Fibroblast of lung (primary cell): Measurements from ENCODE around the gene FAM120AOS. TPM values are rescaled to one million over a fixed set of nuclear protein-coding genes. Genes with fewer than 3 reads are reported as not detected.
A peak's percentile ranks its signal among the peaks of the same experiment; 100 is the strongest.

Experiments
- DNase-seq, 2 donors: peaks; one replicate each; pipeline versions ENCODE4 v3.0.0 to v3.0.0-alpha.2; 2010; ENCODE audit warnings: low read depth in 2 of 2
- H2AFZ ChIP-seq: 2 replicates; pipeline ENCODE4 v1.5.1; 2012; ENCODE audit warnings: low read length, control low read depth, inconsistent platforms
- H3K27ac ChIP-seq: 2 replicates; pipeline ENCODE4 v1.5.1; 2011; ENCODE audit warnings: low read length, control low read depth; ENCODE audit not compliant: insufficient read depth
- H3K27me3 ChIP-seq: 2 replicates; pipeline ENCODE4 v1.5.1; 2011; ENCODE audit warnings: mild to moderate bottlenecking, low read length; ENCODE audit not compliant: control insufficient read depth, insufficient read depth
- H3K36me3 ChIP-seq: 2 replicates; pipeline ENCODE4 v1.5.1; 2011; ENCODE audit warnings: low read length; ENCODE audit not compliant: control insufficient read depth, insufficient read depth
- H3K4me1 ChIP-seq: 2 replicates; pipeline ENCODE4 v1.5.1; 2011; ENCODE audit warnings: low read length; ENCODE audit not compliant: control insufficient read depth, insufficient read depth; ENCODE audit errors: extremely low read depth
- H3K4me2 ChIP-seq: 2 replicates; pipeline ENCODE4 v1.5.1; 2011; ENCODE audit warnings: low read length, control low read depth; ENCODE audit not compliant: insufficient read depth; ENCODE audit errors: extremely low read depth
- H3K4me3 ChIP-seq, 4 experiments: fragments of 200-600 bp in 1 of 4; sonication (generic) in 1 of 4; replicated peaks in 1 of 4; 2 replicates each; pipeline ENCODE4 v1.5.1; 2011 to 2016; ENCODE audit warnings: low read length in 4 of 4, low read depth in 3 of 4, mild to moderate bottlenecking in 3 of 4, control low read depth in 2 of 4, inconsistent platforms in 1 of 4, mixed read lengths in 1 of 4; ENCODE audit not compliant: insufficient read depth in 1 of 4; ENCODE audit errors: control extremely low read depth in 1 of 4
- H3K79me2 ChIP-seq: 2 replicates; pipeline ENCODE4 v1.5.1; 2012; ENCODE audit warnings: mild to moderate bottlenecking, low read length, inconsistent platforms; ENCODE audit not compliant: control insufficient read depth, insufficient read depth
- H3K9ac ChIP-seq: 2 replicates; pipeline ENCODE4 v1.5.1; 2011; ENCODE audit warnings: mild to moderate bottlenecking, low read length, control low read depth; ENCODE audit not compliant: insufficient read depth
- H3K9me3 ChIP-seq: 2 replicates; pipeline ENCODE4 v1.5.1; 2012; ENCODE audit warnings: low read depth, low read length; ENCODE audit not compliant: control insufficient read depth, insufficient read depth
- H4K20me1 ChIP-seq: 2 replicates; pipeline ENCODE4 v1.5.1; 2011; ENCODE audit warnings: low read length; ENCODE audit not compliant: control insufficient read depth, insufficient read depth; ENCODE audit errors: extremely low read depth
- CTCF ChIP-seq, 2 donors: IDR thresholded peaks in 1 of 2; conservative IDR thresholded peaks in 1 of 2; 1 replicate in 1 of 2; 2 replicates in 1 of 2; pipeline ENCODE4 v1.5.1; 2011 to 2012; ENCODE audit warnings: low read length in 2 of 2, control low read depth in 1 of 2, inconsistent platforms in 1 of 2, low read depth in 1 of 2, mild to moderate bottlenecking in 1 of 2
- EZH2 ChIP-seq: IDR thresholded peaks from 2 replicates; pipeline ENCODE4 v1.5.1; 2012; ENCODE audit warnings: low read length, control low read depth, mild to moderate bottlenecking; ENCODE audit errors: missing control alignments
- polyA plus RNA-seq, 2 donors: library from polyadenylated mRNA; depleted of rRNA in 1 of 2; stranded (reverse) in 1 of 2; unstranded in 1 of 2; fragments of >200 nt; gene quantifications; 2 replicates each; pipeline ENCODE4 v1.2.1, GENCODE V29; 2011 to 2012; ENCODE audit warnings: missing spikeins in 1 of 2
- total RNA-seq: library from RNA; depleted of rRNA; stranded (reverse); fragments of >200 nt; gene quantifications from 2 replicates; pipeline ENCODE4 v1.2.1, GENCODE V29; 2014

Gene FAM120AOS
- total and polyA plus RNA-seq, 2 donors (not counting 1 experiment from before 2014, with no cell fraction given) = 38.8 to 44.1 TPM

- H4K20me1 ChIP-seq = no peaks in the 10 kb centered on the region
These were observed 22.5 kb upstream of the FAM120AOS start for GRCh38 chr9:93475856-93476255.

GRCh38 chr9:93475108-93475507 lies 21.7 kb upstream of the FAM120AOS start:
- no peaks in the 10 kb centered on the region for H4K20me1 ChIP-seq
- H3K79me2 ChIP-seq = peaks cover 42% of the 10 kb centered on the region

More at GRCh38 chr9:93475856-93476255, 22.5 kb upstream of the FAM120AOS start:
- Histone ChIP-seq H3K9ac (no peak overlapping the region), H3K27ac (no peak overlapping the region), H3K27me3 (no peaks in the 10 kb centered on the region), H3K4me3 (no peak overlapping the region), H2AFZ (no peak overlapping the region), H3K4me1 (peaks cover 2% of the 10 kb centered on the region), H3K79me2 (peaks cover 37% of the 10 kb centered on the region), H3K9me3 (no peaks in the 10 kb centered on the region), H3K4me2 (no peak overlapping the region), H3K36me3 (peaks cover 1% of the 10 kb centered on the region)
- peak in 1 of 2 donors; percentile 17 for DNase-seq
- TF ChIP-seq CTCF (conservative IDR thresholded peaks at IDR 0.05 in 1 of 2, IDR thresholded peaks at IDR 0.05 in 1 of 2; ENCODE audit: low read depth in 1 of 2, low read length in 2 of 2) (no peak), EZH2 (no peak)

GRCh38 chr9:93473411-93473810 lies 20.0 kb upstream of the FAM120AOS start:
- no peaks in the 10 kb centered on the region for H4K20me1 ChIP-seq
- H3K4me2 ChIP-seq = no peak overlapping the region
- no peak overlapping the region for H3K9ac ChIP-seq
- no peak overlapping the region for H3K27ac ChIP-seq
- H3K27me3 ChIP-seq = no peaks in the 10 kb centered on the region
- H3K79me2 ChIP-seq = peaks cover 53% of the 10 kb centered on the region
- H3K36me3 ChIP-seq = peaks cover 1% of the 10 kb centered on the region
- peaks cover 6% of the 10 kb centered on the region for H3K4me1 ChIP-seq
- no peak overlapping the region for H3K4me3 ChIP-seq
- TF ChIP-seq CTCF (conservative IDR thresholded peaks at IDR 0.05 in 1 of 2, IDR thresholded peaks at IDR 0.05 in 1 of 2; ENCODE audit: low read depth in 1 of 2, low read length in 2 of 2) (no peak), EZH2 (no peak)
- H2AFZ ChIP-seq = no peak overlapping the region
- DNase-seq = peak; percentile 17 to 66
- H3K9me3 ChIP-seq = no peaks in the 10 kb centered on the region

More at GRCh38 chr9:93475108-93475507, 21.7 kb upstream of the FAM120AOS start:
- Histone ChIP-seq H3K9ac (no peak overlapping the region), H3K27ac (no peak overlapping the region), H3K4me2 (no peak overlapping the region), H2AFZ (no peak overlapping the region), H3K4me1 (peaks cover 2% of the 10 kb centered on the region), H3K4me3 (no peak overlapping the region), H3K27me3 (no peaks in the 10 kb centered on the region), H3K9me3 (no peaks in the 10 kb centered on the region), H3K36me3 (peaks cover 1% of the 10 kb centered on the region)
- TF ChIP-seq EZH2 = no peak
- no peak for TF ChIP-seq CTCF (conservative IDR thresholded peaks at IDR 0.05 in 1 of 2, IDR thresholded peaks at IDR 0.05 in 1 of 2; ENCODE audit: low read depth in 1 of 2, low read length in 2 of 2)
- DNase-seq = no peak
